KOPT-K1 (cell line): Measurements from ENCODE around the gene OR7C2.

Experiments used
- H3K27ac ChIP-seq: fragments of 200-600 bp; sonication (generic); 2 replicates; pipeline ENCODE4 v1.5.1; 2016; ENCODE audit warnings: antibody characterized with exemption, mild to moderate bottlenecking, low read depth, low read length; ENCODE audit not compliant: poor library complexity, severe bottlenecking
- H3K36me3 ChIP-seq: fragments of 200-600 bp; sonication (generic); 2 replicates; pipeline ENCODE4 v1.5.1; 2017; ENCODE audit warnings: antibody characterized with exemption, mild to moderate bottlenecking, low read length, moderate library complexity; ENCODE audit not compliant: insufficient read depth
- H3K9me3 ChIP-seq: fragments of 200-600 bp; sonication (generic); 2 replicates; pipeline ENCODE4 v1.5.1; 2017; ENCODE audit warnings: antibody characterized with exemption, low read length, mild to moderate bottlenecking; ENCODE audit not compliant: insufficient read depth, poor library complexity, severe bottlenecking

OR7C2 gene

GRCh38 chr19:14961956-14962685 lies 20.8 kb downstream of the OR7C2 start:
- no peaks in the 10 kb centered on the region for H3K36me3 ChIP-seq
- peaks cover 18% of the 10 kb centered on the region for H3K9me3 ChIP-seq
- H3K27ac ChIP-seq: no peak overlapping the region

- H3K36me3 ChIP-seq: no peaks in the 10 kb centered on the region
- H3K27ac ChIP-seq: no peak overlapping the region
- H3K9me3 ChIP-seq: no peaks in the 10 kb centered on the region
Measured at GRCh38 chr19:14968247-14968646, 27.0 kb downstream of the OR7C2 start.

GRCh38 chr19:14971474-14971873 lies 30.2 kb downstream of the OR7C2 start:
- H3K27ac ChIP-seq: no peak overlapping the region
- no peaks in the 10 kb centered on the region for H3K36me3 ChIP-seq
- no peaks in the 10 kb centered on the region for H3K9me3 ChIP-seq

GRCh38 chr19:14972676-14973075 lies 31.4 kb downstream of the OR7C2 start:
- H3K27ac ChIP-seq: no peak overlapping the region
- H3K36me3 ChIP-seq: no peaks in the 10 kb centered on the region
- no peaks in the 10 kb centered on the region for H3K9me3 ChIP-seq

- no peak overlapping the region for H3K27ac ChIP-seq
- no peaks in the 10 kb centered on the region for H3K9me3 ChIP-seq
- no peaks in the 10 kb centered on the region for H3K36me3 ChIP-seq
Measured at GRCh38 chr19:14974488-14974887, 33.2 kb downstream of the OR7C2 start.

- H3K27ac ChIP-seq: no peak overlapping the region
- no peaks in the 10 kb centered on the region for H3K36me3 ChIP-seq
- H3K9me3 ChIP-seq: no peaks in the 10 kb centered on the region
Measured at GRCh38 chr19:14977128-14977527, 35.8 kb downstream of the OR7C2 start.

- Histone ChIP-seq H3K9me3 (no peaks in the 10 kb centered on the region), H3K27ac (no peak overlapping the region), H3K36me3 (no peaks in the 10 kb centered on the region)
Measured at GRCh38 chr19:14978161-14978776, 37.0 kb downstream of the OR7C2 start.

- Histone ChIP-seq H3K9me3 (no peaks in the 10 kb centered on the region), H3K36me3 (no peaks in the 10 kb centered on the region), H3K27ac (no peak within 1 kb of the TSS)
Measured at GRCh38 chr19:14979476-14980255, 38.4 kb downstream of the OR7C2 start, which contains the start of gene SLC1A6. Gene SLC1A6 (minus strand): TSS chr19:14979864. CDS start chr19:14972910, 6,954 bp downstream.

GRCh38 chr19:14985133-14985532 lies 43.8 kb downstream of the OR7C2 start:
- H3K9me3 ChIP-seq: no peaks in the 10 kb centered on the region
- no peaks in the 10 kb centered on the region for H3K36me3 ChIP-seq
- no peak overlapping the region for H3K27ac ChIP-seq
